Testis (tissue), 5 donors: ENCODE results near the gene TBC1D17. TPM values are rescaled to one million over a fixed set of nuclear protein-coding genes. Genes with fewer than 3 reads are reported as not detected.

Experiments
- DNase-seq: peaks from one replicate; pipeline ENCODE4 v3.0.0-alpha.2; 2019
- H3K27ac ChIP-seq, 2 donors: fragments of 200-600 bp; sonication (generic); one replicate each; pipeline ENCODE4 v1.5.1; 2019
- H3K27me3 ChIP-seq: fragments of 200-600 bp; sonication (generic); one replicate; pipeline ENCODE4 v1.5.1; 2019
- H3K36me3 ChIP-seq: fragments of 200-600 bp; sonication (generic); one replicate; pipeline ENCODE4 v1.5.1; 2017; ENCODE audit warnings: low read depth; ENCODE audit errors: missing control alignments
- H3K4me1 ChIP-seq: fragments of 200-600 bp; sonication (generic); one replicate; pipeline ENCODE4 v1.5.1; 2019
- H3K4me3 ChIP-seq, 2 donors: fragments of 200-600 bp; sonication (generic); one replicate each; pipeline ENCODE4 v1.5.1; 2017 to 2019
- H3K9me3 ChIP-seq: fragments of 200-600 bp; sonication (generic); one replicate; pipeline ENCODE4 v1.5.1; 2017
- POLR2A ChIP-seq: fragments of 450-650 bp; IDR thresholded peaks from one replicate; pipeline ENCODE4 v1.6.1; 2017; ENCODE audit warnings: antibody characterized with exemption, mild to moderate bottlenecking, moderate library complexity
- whole genome bisulfite sequencing, 2 donors: methylation state at CpG; one replicate each; pipeline ENCODE4 v1.1.5; 2018; 5-methylcytosine and 5-hydroxymethylcytosine counted together
- intact Hi-C: fragments of 100-400 bp; cut with DNase I; formaldehyde crosslinking; loops from one replicate; pipeline ENCODE4 v1.15.1; 2023; ENCODE audit warnings: low total_unique reads
- long read RNA-seq, 2 donors: transcript quantifications; one replicate each; lab custom pipeline, GENCODE V29; 2026
- polyA plus RNA-seq: library from polyadenylated mRNA; stranded (reverse); fragments of 350-450 nt; fragmentation: Illumina TruSeq; extraction: RNeasy Lipid Tissue Mini Kit (QIAGEN cat#74804); gene quantifications from one replicate; pipeline ENCODE4 v1.2.3, GENCODE V29; 2014; ENCODE audit warnings: low read depth, low replicate concordance; ENCODE audit not compliant: insufficient read depth
- total RNA-seq, 2 donors: library from RNA; depleted of rRNA; stranded (reverse); fragments of >200 nt; gene quantifications; one replicate each; pipeline ENCODE4 v1.2.3, GENCODE V29; 2016
- TF ChIP-seq, protein P1 (sequence below), 3 experiments: fragments of 450-650 bp in 2 of 3; fragments of 200-600 bp in 1 of 3; sonication (generic) in 1 of 3; IDR thresholded peaks; one replicate each; pipeline ENCODE4 v1.5.1; 2016 to 2019; ENCODE audit warnings: antibody characterized with exemption in 3 of 3, mild to moderate bottlenecking in 2 of 3, moderate library complexity in 1 of 3

Gene TBC1D17
- 10 to 100 TPM; 47.2 to 49.1 TPM for total RNA-seq
- polyA plus RNA-seq = 31.1 TPM
- long read RNA-seq, donor 1, partial matches to known transcripts = 0 of 4 reads
- long read RNA-seq, donor 1, other reads (novel, unspliced or antisense) = 0 of 4 reads
- long read RNA-seq, donor 2, partial matches to known transcripts = 0 of 5 reads
- long read RNA-seq, donor 2, other reads (novel, unspliced or antisense) = 0 of 5 reads

DNA sequence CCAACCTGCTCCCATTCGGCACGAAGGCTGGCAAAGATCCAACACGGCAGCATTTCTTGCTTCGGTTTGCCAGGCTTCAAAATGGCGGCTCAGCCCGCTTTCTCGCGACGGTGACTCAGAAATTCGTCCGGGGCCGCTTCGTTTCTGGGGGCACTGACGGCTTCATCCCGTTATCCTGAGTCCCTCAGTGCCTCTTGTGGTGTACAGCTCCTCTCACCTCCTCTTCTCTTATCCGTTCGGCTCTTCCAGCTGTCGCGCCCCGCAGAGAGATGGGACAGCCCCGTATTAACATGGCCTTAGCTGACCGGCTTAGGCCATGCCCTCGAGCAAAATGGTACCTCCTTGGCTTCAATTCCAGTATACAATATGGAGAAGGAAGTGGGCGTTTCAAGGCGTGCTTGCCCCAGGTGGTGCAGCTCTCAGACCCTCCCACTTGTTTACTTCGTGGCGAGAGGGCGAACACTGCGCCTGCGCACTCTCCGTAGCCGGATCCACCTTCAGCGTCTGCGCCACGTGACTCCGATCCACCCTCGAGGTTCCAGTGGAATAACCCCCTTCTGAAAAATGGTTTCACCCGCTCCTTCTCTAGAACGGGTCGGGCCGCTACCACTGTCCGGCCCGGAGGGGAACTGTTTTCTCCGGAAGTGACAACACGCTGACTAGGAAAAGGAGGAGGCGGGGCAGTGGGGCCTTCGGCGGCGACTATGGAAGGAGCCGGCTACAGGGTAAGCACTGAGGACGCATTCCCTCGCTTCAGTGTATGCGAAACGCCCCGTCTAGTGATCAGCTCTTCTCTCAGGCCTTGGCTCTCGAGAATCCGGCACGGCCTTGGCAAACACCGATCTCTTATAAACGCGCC is at the start of gene TBC1D17, which contains the start of gene AKT1S1:
Gene TBC1D17 (plus strand): TSS at position 683 of the 859 bp plus-strand sequence. CDS start 22 bp downstream, at position 705.
Gene AKT1S1 (minus strand): TSS at position 336 of the 859 bp plus-strand sequence. CDS start 4,060 bp downstream, outside the sequence.
- intact Hi-C loops = no loop called here
- Histone ChIP-seq H3K4me1 (peaks cover 19% of the 10 kb centered on the region), H3K36me3 (no peaks in the 10 kb centered on the region), H3K9me3 (no peaks in the 10 kb centered on the region), H3K27me3 (no peaks in the 10 kb centered on the region), H3K4me3 (peak within 1 kb of the TSS; percentile 73 to 99), H3K27ac (peak within 1 kb of the TSS; percentile 99 to 100)
- 0 to 1% methylated on average over 44 to 61 of the region's 61 CpGs for WGBS, 2 donors
- TF ChIP-seq, protein P1, sequence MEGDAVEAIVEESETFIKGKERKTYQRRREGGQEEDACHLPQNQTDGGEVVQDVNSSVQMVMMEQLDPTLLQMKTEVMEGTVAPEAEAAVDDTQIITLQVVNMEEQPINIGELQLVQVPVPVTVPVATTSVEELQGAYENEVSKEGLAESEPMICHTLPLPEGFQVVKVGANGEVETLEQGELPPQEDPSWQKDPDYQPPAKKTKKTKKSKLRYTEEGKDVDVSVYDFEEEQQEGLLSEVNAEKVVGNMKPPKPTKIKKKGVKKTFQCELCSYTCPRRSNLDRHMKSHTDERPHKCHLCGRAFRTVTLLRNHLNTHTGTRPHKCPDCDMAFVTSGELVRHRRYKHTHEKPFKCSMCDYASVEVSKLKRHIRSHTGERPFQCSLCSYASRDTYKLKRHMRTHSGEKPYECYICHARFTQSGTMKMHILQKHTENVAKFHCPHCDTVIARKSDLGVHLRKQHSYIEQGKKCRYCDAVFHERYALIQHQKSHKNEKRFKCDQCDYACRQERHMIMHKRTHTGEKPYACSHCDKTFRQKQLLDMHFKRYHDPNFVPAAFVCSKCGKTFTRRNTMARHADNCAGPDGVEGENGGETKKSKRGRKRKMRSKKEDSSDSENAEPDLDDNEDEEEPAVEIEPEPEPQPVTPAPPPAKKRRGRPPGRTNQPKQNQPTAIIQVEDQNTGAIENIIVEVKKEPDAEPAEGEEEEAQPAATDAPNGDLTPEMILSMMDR (IDR thresholded peaks at IDR 0.05) = peak in 1 of 3 experiments; percentile 7
- peak; percentile 86 for TF ChIP-seq POLR2A
- peak; percentile 99 for DNase-seq

DNA sequence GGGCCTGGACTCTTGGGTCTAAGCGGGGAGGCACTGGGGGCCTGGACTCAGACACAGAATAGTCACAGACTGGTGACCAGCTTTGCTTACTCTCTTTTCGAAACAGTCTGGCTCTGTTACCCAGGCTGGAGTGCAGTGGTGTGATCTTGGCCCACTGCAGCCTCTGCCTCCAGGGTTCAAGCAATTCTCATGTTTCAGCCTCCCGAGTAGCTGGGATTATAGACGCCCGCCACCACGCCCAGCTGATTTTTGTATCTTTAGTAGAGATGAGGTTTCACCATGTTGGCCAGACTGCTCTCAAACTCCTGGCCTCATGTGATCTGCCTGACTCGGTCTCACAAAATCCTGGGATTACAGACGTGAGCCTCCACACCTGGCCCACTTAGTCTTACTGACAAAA is 48.3 kb upstream of the TBC1D17 start:
- TF ChIP-seq POLR2A = no peak
- TF ChIP-seq, protein P1 (IDR thresholded peaks at IDR 0.05) = no peak
- peaks cover 3% of the 10 kb centered on the region for H3K36me3 ChIP-seq

DNA sequence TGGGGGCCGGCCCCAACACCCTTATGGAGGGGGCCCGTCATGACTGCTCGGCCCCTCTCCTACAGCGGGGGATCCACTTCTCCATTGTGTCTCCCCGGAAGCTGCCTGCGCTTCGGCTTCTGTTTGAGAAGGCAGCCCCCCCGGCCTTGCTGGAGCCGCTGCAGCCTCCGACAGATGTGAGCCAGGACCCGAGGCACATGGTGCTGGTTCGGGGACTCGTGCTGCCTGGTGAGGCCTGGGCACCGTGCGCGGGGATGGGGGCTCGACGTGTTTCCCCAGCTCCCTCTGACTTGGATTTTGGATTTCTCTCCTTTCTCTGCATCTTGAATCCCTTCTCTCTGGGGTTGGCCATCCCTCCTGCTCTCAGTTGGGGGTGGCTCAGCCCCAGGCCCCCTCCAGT is 47.8 kb upstream of the TBC1D17 start:
- WGBS, 2 donors = 94 to 100% methylated on average over 7 to 18 of the region's 18 CpGs
- peaks cover 4% of the 10 kb centered on the region for H3K4me1 ChIP-seq
- H3K4me3 ChIP-seq = no peak overlapping the region
- no peaks in the 10 kb centered on the region for H3K27me3 ChIP-seq
- intact Hi-C loops = no loop called here
- H3K9me3 ChIP-seq = no peaks in the 10 kb centered on the region
- no peak overlapping the region for H3K27ac ChIP-seq
- DNase-seq = no peak
- TF ChIP-seq POLR2A = no peak
- TF ChIP-seq, protein P1 (IDR thresholded peaks at IDR 0.05) = no peak
- peaks cover 3% of the 10 kb centered on the region for H3K36me3 ChIP-seq

More for the DNA sequence above, 48.3 kb upstream of the TBC1D17 start:
- Histone ChIP-seq H3K4me3 (no peak overlapping the region), H3K27ac (no peak overlapping the region), H3K27me3 (no peaks in the 10 kb centered on the region), H3K9me3 (no peaks in the 10 kb centered on the region), H3K4me1 (peaks cover 4% of the 10 kb centered on the region)
- 87% methylated on average over 7 to 8 of the region's 8 CpGs for WGBS, 2 donors
- intact Hi-C loops = no loop called here
- no peak for DNase-seq

DNA sequence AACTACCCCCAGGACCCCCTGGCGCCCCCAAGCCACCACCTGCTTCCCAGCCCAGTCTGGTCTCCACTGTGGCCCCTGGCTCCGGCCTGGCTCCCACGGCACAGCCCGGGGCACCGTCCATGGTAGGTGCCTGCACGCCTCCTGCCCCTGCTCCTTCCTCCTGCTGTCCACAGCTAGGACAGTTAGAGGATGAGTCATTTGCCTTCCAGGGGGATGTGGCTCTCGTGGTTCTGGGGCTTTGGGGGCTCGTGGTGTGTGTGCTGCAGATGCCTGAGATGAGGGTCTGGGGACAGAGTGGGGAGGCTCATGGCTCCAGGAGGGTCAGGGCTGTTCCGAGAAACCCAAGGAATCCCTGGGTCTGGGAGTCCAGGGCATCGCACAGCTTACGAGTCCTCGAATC is 46.7 kb upstream of the TBC1D17 start:
- TF ChIP-seq, protein P1 (IDR thresholded peaks at IDR 0.05) = no peak
- TF ChIP-seq POLR2A = no peak
- Histone ChIP-seq H3K36me3 (peaks cover 3% of the 10 kb centered on the region), H3K9me3 (no peaks in the 10 kb centered on the region), H3K4me1 (peaks cover 4% of the 10 kb centered on the region), H3K27me3 (no peaks in the 10 kb centered on the region), H3K27ac (no peak overlapping the region), H3K4me3 (no peak overlapping the region)
- 92 to 95% methylated on average over 11 to 12 of the region's 12 CpGs for WGBS, 2 donors
- intact Hi-C loops = no loop called here
- no peak for DNase-seq
